Measurements from ENCODE around the gene SLC44A2. TPM values are rescaled to one million over a fixed set of nuclear protein-coding genes. Genes with fewer than 3 reads are reported as not detected.

SLC44A2 gene
- total and polyA plus RNA-seq, 10 of the 15 experiments (the other 5 are each of a cell fraction or from before 2014, with no cell fraction given) = 3.0 to 51.3 (median 26.8) TPM

GRCh38 chr19:10651851-10652250 is 26.5 kb downstream of the SLC44A2 start (continued):
- TF ChIP-seq, protein P1, sequence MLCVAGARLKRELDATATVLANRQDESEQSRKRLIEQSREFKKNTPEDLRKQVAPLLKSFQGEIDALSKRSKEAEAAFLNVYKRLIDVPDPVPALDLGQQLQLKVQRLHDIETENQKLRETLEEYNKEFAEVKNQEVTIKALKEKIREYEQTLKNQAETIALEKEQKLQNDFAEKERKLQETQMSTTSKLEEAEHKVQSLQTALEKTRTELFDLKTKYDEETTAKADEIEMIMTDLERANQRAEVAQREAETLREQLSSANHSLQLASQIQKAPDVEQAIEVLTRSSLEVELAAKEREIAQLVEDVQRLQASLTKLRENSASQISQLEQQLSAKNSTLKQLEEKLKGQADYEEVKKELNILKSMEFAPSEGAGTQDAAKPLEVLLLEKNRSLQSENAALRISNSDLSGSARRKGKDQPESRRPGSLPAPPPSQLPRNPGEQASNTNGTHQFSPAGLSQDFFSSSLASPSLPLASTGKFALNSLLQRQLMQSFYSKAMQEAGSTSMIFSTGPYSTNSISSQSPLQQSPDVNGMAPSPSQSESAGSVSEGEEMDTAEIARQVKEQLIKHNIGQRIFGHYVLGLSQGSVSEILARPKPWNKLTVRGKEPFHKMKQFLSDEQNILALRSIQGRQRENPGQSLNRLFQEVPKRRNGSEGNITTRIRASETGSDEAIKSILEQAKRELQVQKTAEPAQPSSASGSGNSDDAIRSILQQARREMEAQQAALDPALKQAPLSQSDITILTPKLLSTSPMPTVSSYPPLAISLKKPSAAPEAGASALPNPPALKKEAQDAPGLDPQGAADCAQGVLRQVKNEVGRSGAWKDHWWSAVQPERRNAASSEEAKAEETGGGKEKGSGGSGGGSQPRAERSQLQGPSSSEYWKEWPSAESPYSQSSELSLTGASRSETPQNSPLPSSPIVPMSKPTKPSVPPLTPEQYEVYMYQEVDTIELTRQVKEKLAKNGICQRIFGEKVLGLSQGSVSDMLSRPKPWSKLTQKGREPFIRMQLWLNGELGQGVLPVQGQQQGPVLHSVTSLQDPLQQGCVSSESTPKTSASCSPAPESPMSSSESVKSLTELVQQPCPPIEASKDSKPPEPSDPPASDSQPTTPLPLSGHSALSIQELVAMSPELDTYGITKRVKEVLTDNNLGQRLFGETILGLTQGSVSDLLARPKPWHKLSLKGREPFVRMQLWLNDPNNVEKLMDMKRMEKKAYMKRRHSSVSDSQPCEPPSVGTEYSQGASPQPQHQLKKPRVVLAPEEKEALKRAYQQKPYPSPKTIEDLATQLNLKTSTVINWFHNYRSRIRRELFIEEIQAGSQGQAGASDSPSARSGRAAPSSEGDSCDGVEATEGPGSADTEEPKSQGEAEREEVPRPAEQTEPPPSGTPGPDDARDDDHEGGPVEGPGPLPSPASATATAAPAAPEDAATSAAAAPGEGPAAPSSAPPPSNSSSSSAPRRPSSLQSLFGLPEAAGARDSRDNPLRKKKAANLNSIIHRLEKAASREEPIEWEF (IDR thresholded peaks at IDR 0.05; ENCODE audit: insufficient replicate concordance, low read depth, low read length) = no peak

GRCh38 chr19:10653482-10653731 is 28.1 kb downstream of the SLC44A2 start:
- H3K4me3 ChIP-seq = peak overlapping the region; percentile 75
- WGBS (ENCODE audit: insufficient coverage, insufficient replicate concordance, low lambda C conversion rate, missing lambda C conversion rate) = under 1% methylated on average over 18 of the region's 18 CpGs
- H3K79me2 ChIP-seq (ENCODE audit: control insufficient read depth, insufficient read depth, low read length) = peaks cover 56% of the 10 kb centered on the region
- H3K27ac ChIP-seq (ENCODE audit: control insufficient read depth, insufficient read depth) = peak overlapping the region; percentile 99
- H3K4me2 ChIP-seq (ENCODE audit: control insufficient read depth, insufficient read depth) = peak overlapping the region; percentile 77
- no peak for ATAC-seq
- H4K20me1 ChIP-seq (ENCODE audit: control insufficient read depth, insufficient read depth) = no peaks in the 10 kb centered on the region
- ChIA-PET POLR2A (interaction anchor here (0.7 kb wide), 1 partner anchor 39 kb away, joined by 3 read pairs; no protein-coding TSS in a partner anchor), SMC1A (ENCODE audit: uncharacterized antibody, unreplicated experiment) (interaction anchor here (0.5 to 15.7 kb wide), 2 partner anchors 10 to 71 kb away, joined by 3 to 252 read pairs; no protein-coding TSS in a partner anchor), RAD21 (ENCODE audit: unreplicated experiment) (interaction anchor here (10.9 kb wide), 1 partner anchor 47 kb away, joined by 103 read pairs; the partner anchor contains the start of gene QTRT1), CTCF (interaction anchor here (1.7 to 2.4 kb wide), 2 partner anchors 9 to 72 kb away, joined by 4 to 19 read pairs; no protein-coding TSS in a partner anchor)
- peak overlapping the region; percentile 100 for H3K9ac ChIP-seq (ENCODE audit: control insufficient read depth, insufficient read depth, low read length)
- H3K9me3 ChIP-seq (replicated peaks; ENCODE audit: control insufficient read depth, insufficient read depth, low read length) = no peaks in the 10 kb centered on the region
- peak overlapping the region; percentile 83 for H2AFZ ChIP-seq (ENCODE audit: control insufficient read depth, low read depth, low read length)
- DNase-seq (ENCODE audit: low read depth, low spot score) = no peak
- no peak for FAIRE-seq
- BruUV-seq (replicated peaks) = TSS peak; percentile 98
- intact Hi-C loops (cut with micrococcal nuclease; ENCODE audit: unreplicated experiment) (loop anchor here (5.0 to 10.0 kb wide), 3 partner anchors 86 to 239 kb away; partner anchors contain the start of genes CDKN2D, KEAP1 and KRI1), in situ Hi-C loops (cut with MboI) (no loop called here)
- no peaks in the 10 kb centered on the region for H3K27me3 ChIP-seq (replicated peaks in 1 of 2; ENCODE audit: control insufficient read depth in 2 of 2, insufficient read depth in 2 of 2, low read length in 1 of 2)
- peaks cover 3% of the 10 kb centered on the region; the same call in 1 of the 2 replicates for H3K4me1 ChIP-seq (ENCODE audit: control insufficient read depth, insufficient read depth, low read length)
- H3K36me3 ChIP-seq (ENCODE audit: control insufficient read depth in 2 of 2, insufficient read depth in 2 of 2, low read length in 1 of 2) = 0 out of 4 replicates have a peak, but pooled peaks cover 0 to 3% of the 10 kb centered on the region in 2 experiments
- TF ChIP-seq FOXK2 (IDR thresholded peaks at IDR 0.05) (no peak), CBFB (IDR thresholded peaks at IDR 0.05; ENCODE audit: low read depth) (no peak), PAX8 (IDR thresholded peaks at IDR 0.05) (no peak), CHD1 (IDR thresholded peaks at IDR 0.05; ENCODE audit: low read depth, low read length) (0 out of 2 replicates have a peak, but pooled peaks have one; percentile 59), MLLT1 (IDR thresholded peaks at IDR 0.05) (0 out of 2 replicates have a peak, but pooled peaks have one; percentile 75), LARP7 (IDR thresholded peaks at IDR 0.05) (peak; percentile 78), POLR2AphosphoS5 (IDR thresholded peaks at IDR 0.05; ENCODE audit: low read length) (peak; percentile 97), USF2 (IDR thresholded peaks at IDR 0.05; ENCODE audit: borderline replicate concordance, low read depth, low read length) (no peak)
- TF ChIP-seq, protein P2, sequence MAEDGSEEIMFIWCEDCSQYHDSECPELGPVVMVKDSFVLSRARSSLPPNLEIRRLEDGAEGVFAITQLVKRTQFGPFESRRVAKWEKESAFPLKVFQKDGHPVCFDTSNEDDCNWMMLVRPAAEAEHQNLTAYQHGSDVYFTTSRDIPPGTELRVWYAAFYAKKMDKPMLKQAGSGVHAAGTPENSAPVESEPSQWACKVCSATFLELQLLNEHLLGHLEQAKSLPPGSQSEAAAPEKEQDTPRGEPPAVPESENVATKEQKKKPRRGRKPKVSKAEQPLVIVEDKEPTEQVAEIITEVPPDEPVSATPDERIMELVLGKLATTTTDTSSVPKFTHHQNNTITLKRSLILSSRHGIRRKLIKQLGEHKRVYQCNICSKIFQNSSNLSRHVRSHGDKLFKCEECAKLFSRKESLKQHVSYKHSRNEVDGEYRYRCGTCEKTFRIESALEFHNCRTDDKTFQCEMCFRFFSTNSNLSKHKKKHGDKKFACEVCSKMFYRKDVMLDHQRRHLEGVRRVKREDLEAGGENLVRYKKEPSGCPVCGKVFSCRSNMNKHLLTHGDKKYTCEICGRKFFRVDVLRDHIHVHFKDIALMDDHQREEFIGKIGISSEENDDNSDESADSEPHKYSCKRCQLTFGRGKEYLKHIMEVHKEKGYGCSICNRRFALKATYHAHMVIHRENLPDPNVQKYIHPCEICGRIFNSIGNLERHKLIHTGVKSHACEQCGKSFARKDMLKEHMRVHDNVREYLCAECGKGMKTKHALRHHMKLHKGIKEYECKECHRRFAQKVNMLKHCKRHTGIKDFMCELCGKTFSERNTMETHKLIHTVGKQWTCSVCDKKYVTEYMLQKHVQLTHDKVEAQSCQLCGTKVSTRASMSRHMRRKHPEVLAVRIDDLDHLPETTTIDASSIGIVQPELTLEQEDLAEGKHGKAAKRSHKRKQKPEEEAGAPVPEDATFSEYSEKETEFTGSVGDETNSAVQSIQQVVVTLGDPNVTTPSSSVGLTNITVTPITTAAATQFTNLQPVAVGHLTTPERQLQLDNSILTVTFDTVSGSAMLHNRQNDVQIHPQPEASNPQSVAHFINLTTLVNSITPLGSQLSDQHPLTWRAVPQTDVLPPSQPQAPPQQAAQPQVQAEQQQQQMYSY (CRISPR knock-in tag; IDR thresholded peaks at IDR 0.05) = no peak
